ENCODE data around the gene TTLL8.

- no peak for TF ChIP-seq CTCF (IDR thresholded peaks at IDR 0.05)
- TF ChIP-seq POLR2A (IDR thresholded peaks at IDR 0.05) = peak; percentile 88 to 98
Observed at GRCh38 chr22:49970528-49971231, 87.4 kb downstream of the TTLL8 start.
